ENCODE measurements around the gene GLI3. TPM values are rescaled to one million over a fixed set of nuclear protein-coding genes. Genes with fewer than 3 reads are reported as not detected.

GLI3 gene
- total RNA-seq, 1 donor from 2014 or later: 2.2 TPM

- intact Hi-C loops (cut with DNase I): no loop called here
Measured at GRCh38 chr7:42029405-42029804, 207.6 kb downstream of the GLI3 start.

GRCh38 chr7:42027521-42027920 lies 209.5 kb downstream of the GLI3 start:
- no peak overlapping the region for H3K4me3 ChIP-seq
- TF ChIP-seq CTCF (IDR thresholded peaks at IDR 0.05): no peak
- no peaks in the 10 kb centered on the region for H3K9me3 ChIP-seq
- H3K27ac ChIP-seq: no peak overlapping the region
- H3K36me3 ChIP-seq: peaks cover 0 to 19% of the 10 kb centered on the region in 2 donors
- intact Hi-C loops (cut with DNase I): no loop called here
- no peak for DNase-seq (ENCODE audit: low spot score in 2 of 2)
- H3K27me3 ChIP-seq: no peaks in the 10 kb centered on the region
- no peaks in the 10 kb centered on the region for H3K4me1 ChIP-seq

More at GRCh38 chr7:42029405-42029804, 207.6 kb downstream of the GLI3 start:
- no peak for DNase-seq (ENCODE audit: low spot score in 2 of 2)
- peaks cover 0 to 11% of the 10 kb centered on the region in 2 donors for H3K36me3 ChIP-seq
- H3K27ac ChIP-seq: no peak overlapping the region
- H3K4me3 ChIP-seq: no peak overlapping the region
- TF ChIP-seq CTCF (IDR thresholded peaks at IDR 0.05): no peak
- no peaks in the 10 kb centered on the region for H3K4me1 ChIP-seq
- H3K27me3 ChIP-seq: no peaks in the 10 kb centered on the region
- H3K9me3 ChIP-seq: no peaks in the 10 kb centered on the region

GRCh38 chr7:42026622-42027197 lies 210.3 kb downstream of the GLI3 start:
- no peak for TF ChIP-seq CTCF (IDR thresholded peaks at IDR 0.05)
- H3K36me3 ChIP-seq: peaks cover 0 to 19% of the 10 kb centered on the region in 2 donors
- H3K4me1 ChIP-seq: no peaks in the 10 kb centered on the region
- no peak overlapping the region for H3K27ac ChIP-seq
- intact Hi-C loops (cut with DNase I): no loop called here
- no peak for DNase-seq (ENCODE audit: low spot score in 2 of 2)
- no peaks in the 10 kb centered on the region for H3K27me3 ChIP-seq
- no peak overlapping the region for H3K4me3 ChIP-seq
- no peaks in the 10 kb centered on the region for H3K9me3 ChIP-seq

GRCh38 chr7:42025635-42026375 lies 211.2 kb downstream of the GLI3 start:
- peaks cover 0 to 19% of the 10 kb centered on the region in 2 donors for H3K36me3 ChIP-seq
- intact Hi-C loops (cut with DNase I): no loop called here
- H3K4me3 ChIP-seq: no peak overlapping the region
- H3K27me3 ChIP-seq: no peaks in the 10 kb centered on the region
- H3K4me1 ChIP-seq: no peaks in the 10 kb centered on the region
- no peak for TF ChIP-seq CTCF (IDR thresholded peaks at IDR 0.05)
- no peak for DNase-seq (ENCODE audit: low spot score in 2 of 2)
- H3K9me3 ChIP-seq: no peaks in the 10 kb centered on the region
- no peak overlapping the region for H3K27ac ChIP-seq

- DNase-seq (ENCODE audit: low spot score in 2 of 2): no peak
- intact Hi-C loops (cut with DNase I): no loop called here
- H3K9me3 ChIP-seq: no peaks in the 10 kb centered on the region
- no peak overlapping the region for H3K4me3 ChIP-seq
- no peak for TF ChIP-seq CTCF (IDR thresholded peaks at IDR 0.05)
- H3K4me1 ChIP-seq: no peaks in the 10 kb centered on the region
- H3K27ac ChIP-seq: no peak overlapping the region
- no peaks in the 10 kb centered on the region for H3K27me3 ChIP-seq
- peaks cover 0 to 17% of the 10 kb centered on the region in 2 donors for H3K36me3 ChIP-seq
Measured at GRCh38 chr7:42024537-42024936, 212.5 kb downstream of the GLI3 start.
